Measurements from ENCODE around the gene CSF2RB.

CSF2RB gene

GRCh38 chr22:36935313-36935610, 21.8 kb downstream of the CSF2RB start:
- Histone ChIP-seq H2AFZ (ENCODE audit: low read depth, low read length) (no peak overlapping the region), H4K20me1 (ENCODE audit: insufficient read depth, low read length) (no peaks in the 10 kb centered on the region), H3K36me3 (ENCODE audit: insufficient read depth, low read length) (no peaks in the 10 kb centered on the region), H3K79me2 (ENCODE audit: insufficient read depth, low read length) (no peaks in the 10 kb centered on the region), H3K9me3 (ENCODE audit: insufficient read depth, low read length, severe bottlenecking) (no peaks in the 10 kb centered on the region), H3K27ac (ENCODE audit: low read length) (no peak overlapping the region), H3K9ac (ENCODE audit: low read depth, low read length) (no peak overlapping the region), H3K4me2 (ENCODE audit: insufficient read depth, low read length) (no peak overlapping the region), H3K4me3 (ENCODE audit: low read depth in 1 of 2, low read length in 2 of 2) (no peak overlapping the region), H3K4me1 (ENCODE audit: insufficient read depth, low read length) (no peaks in the 10 kb centered on the region), H3K27me3 (ENCODE audit: insufficient read depth, low read length, poor library complexity) (no peaks in the 10 kb centered on the region)
- DNase-seq: no peak
- TF ChIP-seq CTCF (IDR thresholded peaks at IDR 0.05; ENCODE audit: borderline replicate concordance, extremely low read depth, low read length, poor library complexity, severe bottlenecking) (no peak), EZH2 (IDR thresholded peaks at IDR 0.05; ENCODE audit: borderline replicate concordance, low read depth, low read length, severe bottlenecking) (no peak)
- ATAC-seq (ENCODE audit: insufficient read depth, low read depth): no peak

GRCh38 chr22:36935694-36936093, 22.3 kb downstream of the CSF2RB start:
- H3K9ac ChIP-seq (ENCODE audit: low read depth, low read length): no peak overlapping the region
- H3K27ac ChIP-seq (ENCODE audit: low read length): no peak overlapping the region
- ATAC-seq (ENCODE audit: insufficient read depth, low read depth): no peak
- no peak for TF ChIP-seq EZH2 (IDR thresholded peaks at IDR 0.05; ENCODE audit: borderline replicate concordance, low read depth, low read length, severe bottlenecking)
- no peak for TF ChIP-seq CTCF (IDR thresholded peaks at IDR 0.05; ENCODE audit: borderline replicate concordance, extremely low read depth, low read length, poor library complexity, severe bottlenecking)
- H3K4me1 ChIP-seq (ENCODE audit: insufficient read depth, low read length): no peaks in the 10 kb centered on the region
- no peaks in the 10 kb centered on the region for H3K9me3 ChIP-seq (ENCODE audit: insufficient read depth, low read length, severe bottlenecking)
- H3K4me2 ChIP-seq (ENCODE audit: insufficient read depth, low read length): no peak overlapping the region
- DNase-seq: no peak
- H2AFZ ChIP-seq (ENCODE audit: low read depth, low read length): no peak overlapping the region
- H3K4me3 ChIP-seq (ENCODE audit: low read depth in 1 of 2, low read length in 2 of 2): no peak overlapping the region
- H4K20me1 ChIP-seq (ENCODE audit: insufficient read depth, low read length): no peaks in the 10 kb centered on the region
- no peaks in the 10 kb centered on the region for H3K79me2 ChIP-seq (ENCODE audit: insufficient read depth, low read length)
- H3K27me3 ChIP-seq (ENCODE audit: insufficient read depth, low read length, poor library complexity): no peaks in the 10 kb centered on the region
- no peaks in the 10 kb centered on the region for H3K36me3 ChIP-seq (ENCODE audit: insufficient read depth, low read length)

- DNase-seq (no peak), ATAC-seq (ENCODE audit: insufficient read depth, low read depth) (no peak)
- no peaks in the 10 kb centered on the region for H3K4me1 ChIP-seq (ENCODE audit: insufficient read depth, low read length)
- H3K4me2 ChIP-seq (ENCODE audit: insufficient read depth, low read length): no peak overlapping the region
- no peak overlapping the region for H3K9ac ChIP-seq (ENCODE audit: low read depth, low read length)
- H3K9me3 ChIP-seq (ENCODE audit: insufficient read depth, low read length, severe bottlenecking): no peaks in the 10 kb centered on the region
- no peaks in the 10 kb centered on the region for H3K36me3 ChIP-seq (ENCODE audit: insufficient read depth, low read length)
- no peak overlapping the region for H3K4me3 ChIP-seq (ENCODE audit: low read depth in 1 of 2, low read length in 2 of 2)
- TF ChIP-seq CTCF (IDR thresholded peaks at IDR 0.05; ENCODE audit: borderline replicate concordance, extremely low read depth, low read length, poor library complexity, severe bottlenecking): no peak
- no peak for TF ChIP-seq EZH2 (IDR thresholded peaks at IDR 0.05; ENCODE audit: borderline replicate concordance, low read depth, low read length, severe bottlenecking)
- H3K79me2 ChIP-seq (ENCODE audit: insufficient read depth, low read length): no peaks in the 10 kb centered on the region
- H3K27me3 ChIP-seq (ENCODE audit: insufficient read depth, low read length, poor library complexity): no peaks in the 10 kb centered on the region
- H4K20me1 ChIP-seq (ENCODE audit: insufficient read depth, low read length): no peaks in the 10 kb centered on the region
- H3K27ac ChIP-seq (ENCODE audit: low read length): no peak overlapping the region
- no peak overlapping the region for H2AFZ ChIP-seq (ENCODE audit: low read depth, low read length)
Measured at GRCh38 chr22:36936362-36937116, 23.1 kb downstream of the CSF2RB start.
